ENCODE results near the gene RNF217. TPM values are rescaled to one million over a fixed set of nuclear protein-coding genes. Genes with fewer than 3 reads are reported as not detected.

RNF217 gene
- total RNA-seq, 1 donor from 2014 or later: not detected

- TF ChIP-seq, protein P1, sequence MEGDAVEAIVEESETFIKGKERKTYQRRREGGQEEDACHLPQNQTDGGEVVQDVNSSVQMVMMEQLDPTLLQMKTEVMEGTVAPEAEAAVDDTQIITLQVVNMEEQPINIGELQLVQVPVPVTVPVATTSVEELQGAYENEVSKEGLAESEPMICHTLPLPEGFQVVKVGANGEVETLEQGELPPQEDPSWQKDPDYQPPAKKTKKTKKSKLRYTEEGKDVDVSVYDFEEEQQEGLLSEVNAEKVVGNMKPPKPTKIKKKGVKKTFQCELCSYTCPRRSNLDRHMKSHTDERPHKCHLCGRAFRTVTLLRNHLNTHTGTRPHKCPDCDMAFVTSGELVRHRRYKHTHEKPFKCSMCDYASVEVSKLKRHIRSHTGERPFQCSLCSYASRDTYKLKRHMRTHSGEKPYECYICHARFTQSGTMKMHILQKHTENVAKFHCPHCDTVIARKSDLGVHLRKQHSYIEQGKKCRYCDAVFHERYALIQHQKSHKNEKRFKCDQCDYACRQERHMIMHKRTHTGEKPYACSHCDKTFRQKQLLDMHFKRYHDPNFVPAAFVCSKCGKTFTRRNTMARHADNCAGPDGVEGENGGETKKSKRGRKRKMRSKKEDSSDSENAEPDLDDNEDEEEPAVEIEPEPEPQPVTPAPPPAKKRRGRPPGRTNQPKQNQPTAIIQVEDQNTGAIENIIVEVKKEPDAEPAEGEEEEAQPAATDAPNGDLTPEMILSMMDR (IDR thresholded peaks at IDR 0.05): no peak
- DNase-seq: no peak
- ATAC-seq (ENCODE audit: low read depth): no peak
- no peak overlapping the region for H3K4me3 Mint-ChIP-seq
- no peaks in the 10 kb centered on the region for H3K36me3 Mint-ChIP-seq (ENCODE audit: low read depth)
- ChIA-PET CTCF (no interaction called here), POLR2A (no interaction called here)
- no peaks in the 10 kb centered on the region for H3K9me3 Mint-ChIP-seq
- no peaks in the 10 kb centered on the region for H3K4me1 Mint-ChIP-seq
- H3K27me3 Mint-ChIP-seq: peaks cover 5% of the 10 kb centered on the region
- intact Hi-C loops (cut with micrococcal nuclease): no loop called here
- H3K27ac Mint-ChIP-seq: no peak overlapping the region
Measured at GRCh38 chr6:125117818-125118217, 155.6 kb downstream of the RNF217 start.

- TF ChIP-seq, protein P1 (IDR thresholded peaks at IDR 0.05): no peak
- no peak overlapping the region for H3K4me3 Mint-ChIP-seq
- intact Hi-C loops (cut with micrococcal nuclease): no loop called here
- ATAC-seq (ENCODE audit: low read depth): no peak
- no peaks in the 10 kb centered on the region for H3K4me1 Mint-ChIP-seq
- ChIA-PET CTCF (no interaction called here), POLR2A (no interaction called here)
- H3K9me3 Mint-ChIP-seq: no peaks in the 10 kb centered on the region
- H3K36me3 Mint-ChIP-seq (ENCODE audit: low read depth): no peaks in the 10 kb centered on the region
- H3K27ac Mint-ChIP-seq: no peak overlapping the region
- DNase-seq: no peak
- H3K27me3 Mint-ChIP-seq: peaks cover 5% of the 10 kb centered on the region
Measured at GRCh38 chr6:125120054-125120590, 157.9 kb downstream of the RNF217 start.

DNA sequence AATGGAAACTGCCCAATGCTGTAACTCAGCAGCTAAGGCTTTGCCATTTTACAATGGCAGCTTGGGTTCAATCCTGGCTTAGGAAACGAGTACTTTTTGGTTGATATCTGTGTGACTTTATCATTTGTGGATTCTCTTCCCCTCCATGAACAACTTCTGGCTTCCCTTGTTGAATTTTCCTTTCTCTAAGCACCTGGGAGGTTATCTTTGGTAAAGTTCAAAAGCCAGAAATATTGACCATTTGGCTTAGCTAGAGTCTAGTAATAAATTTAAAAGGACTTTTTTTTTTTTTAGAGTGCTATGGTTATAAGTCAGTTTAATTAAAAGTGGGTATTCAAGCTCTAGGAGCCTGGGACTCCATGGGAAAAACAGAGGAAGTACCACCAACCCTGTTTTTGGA lies 159.7 kb downstream of the RNF217 start:
- Mint-ChIP-seq H3K36me3 (ENCODE audit: low read depth) (no peaks in the 10 kb centered on the region), H3K27me3 (peaks cover 5% of the 10 kb centered on the region), H3K27ac (no peak overlapping the region), H3K4me1 (no peaks in the 10 kb centered on the region), H3K4me3 (no peak overlapping the region), H3K9me3 (no peaks in the 10 kb centered on the region)
- CTCF ChIA-PET: no interaction called here
- ATAC-seq (ENCODE audit: low read depth) (no peak), DNase-seq (no peak)
- POLR2A ChIA-PET: interaction anchor here (0.7 kb wide), 1 partner anchor 948 kb away, joined by 5 read pairs; no protein-coding TSS in a partner anchor
- intact Hi-C loops (cut with micrococcal nuclease): no loop called here
- TF ChIP-seq, protein P1 (IDR thresholded peaks at IDR 0.05): no peak

- no peaks in the 10 kb centered on the region for H3K4me1 Mint-ChIP-seq
- CTCF ChIA-PET: no interaction called here
- H3K27me3 Mint-ChIP-seq: peaks cover 5% of the 10 kb centered on the region
- ATAC-seq (ENCODE audit: low read depth): no peak
- POLR2A ChIA-PET: no interaction called here
- DNase-seq: no peak
- intact Hi-C loops (cut with micrococcal nuclease): no loop called here
- no peaks in the 10 kb centered on the region for H3K36me3 Mint-ChIP-seq (ENCODE audit: low read depth)
- TF ChIP-seq, protein P1 (IDR thresholded peaks at IDR 0.05): no peak
- no peaks in the 10 kb centered on the region for H3K9me3 Mint-ChIP-seq
- no peak overlapping the region for H3K4me3 Mint-ChIP-seq
- no peak overlapping the region for H3K27ac Mint-ChIP-seq
Measured at GRCh38 chr6:125123051-125123450, 160.8 kb downstream of the RNF217 start.

DNA sequence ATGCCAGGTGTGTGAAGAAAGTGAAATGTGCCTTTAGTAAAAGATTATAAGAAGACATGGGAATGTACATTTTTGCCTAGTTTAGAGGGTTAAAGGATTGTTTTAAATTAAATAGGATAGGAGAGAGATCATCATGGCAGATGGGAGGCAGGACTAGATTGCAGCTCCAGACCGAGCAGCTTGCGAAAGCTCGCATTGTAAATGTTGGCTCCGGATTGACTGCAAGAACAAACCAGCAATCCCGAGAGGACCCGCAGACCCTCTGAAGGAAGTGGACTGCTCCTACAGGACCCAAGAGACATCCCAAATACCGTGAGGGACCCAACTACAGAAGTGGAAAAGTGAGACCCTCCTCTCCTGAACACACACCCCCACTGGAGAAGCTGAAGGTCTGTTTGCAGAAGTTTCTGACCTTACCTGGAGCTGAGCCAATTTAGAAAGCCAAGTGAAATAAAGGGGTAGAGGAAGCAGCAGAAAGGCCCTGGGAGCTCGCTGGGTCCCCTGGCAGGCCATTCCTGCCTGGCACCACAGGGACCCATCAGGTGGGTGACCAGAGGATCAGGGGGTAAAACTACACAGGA lies 161.3 kb downstream of the RNF217 start:
- no peaks in the 10 kb centered on the region for H3K9me3 Mint-ChIP-seq
- TF ChIP-seq, protein P1 (IDR thresholded peaks at IDR 0.05): no peak
- POLR2A ChIA-PET: no interaction called here
- intact Hi-C loops (cut with micrococcal nuclease): no loop called here
- CTCF ChIA-PET: no interaction called here
- no peak overlapping the region for H3K27ac Mint-ChIP-seq
- H3K27me3 Mint-ChIP-seq: peaks cover 5% of the 10 kb centered on the region
- H3K4me3 Mint-ChIP-seq: no peak overlapping the region
- H3K36me3 Mint-ChIP-seq (ENCODE audit: low read depth): no peaks in the 10 kb centered on the region
- ATAC-seq (ENCODE audit: low read depth): no peak
- no peak for DNase-seq
- H3K4me1 Mint-ChIP-seq: no peaks in the 10 kb centered on the region

Measured in activated B cell treated with CpG ODN at 0.5 μM for 24 hours (primary cell).